Muscle layer of duodenum (tissue), 2 donors: ENCODE measurements around the gene AFF4.

Experiments used
- H3K27ac ChIP-seq: one replicate; pipeline ENCODE4 v1.7.0; 2013; ENCODE audit warnings: mild to moderate bottlenecking, low read length
- H3K27me3 ChIP-seq: one replicate; pipeline ENCODE4 v1.7.0; 2013; ENCODE audit warnings: low read depth, mild to moderate bottlenecking, control low read depth, low read length
- H3K36me3 ChIP-seq, 2 donors: one replicate each; pipeline ENCODE4 v1.7.0; 2013; ENCODE audit warnings: low read length in 2 of 2, control low read depth in 1 of 2, mild to moderate bottlenecking in 1 of 2; ENCODE audit not compliant: insufficient read depth in 2 of 2, control insufficient read depth in 1 of 2
- H3K4me1 ChIP-seq, 2 donors: one replicate each; pipeline ENCODE4 v1.7.0; 2013; ENCODE audit warnings: low read length in 2 of 2, mild to moderate bottlenecking in 2 of 2, control low read depth in 1 of 2, moderate library complexity in 1 of 2; ENCODE audit not compliant: insufficient read depth in 2 of 2, control insufficient read depth in 1 of 2
- H3K4me3 ChIP-seq, 2 donors: one replicate each; pipeline ENCODE4 v1.7.0; 2013; ENCODE audit warnings: low read length in 2 of 2, low read depth in 1 of 2, mild to moderate bottlenecking in 1 of 2
- H3K9me3 ChIP-seq, 2 donors: one replicate each; pipeline ENCODE4 v1.7.0; 2013; ENCODE audit warnings: low read length in 2 of 2, control low read depth in 1 of 2, mild to moderate bottlenecking in 1 of 2; ENCODE audit not compliant: control insufficient read depth in 1 of 2
- donor health status: healthy.

Gene AFF4

GRCh38 chr5:132832612-132833011 lies 130.8 kb downstream of the AFF4 start:
- H3K9me3 ChIP-seq: no peaks in the 10 kb centered on the region
- H3K27ac ChIP-seq: no peak overlapping the region
- no peaks in the 10 kb centered on the region for H3K36me3 ChIP-seq
- H3K27me3 ChIP-seq: no peaks in the 10 kb centered on the region
- H3K4me3 ChIP-seq: no peak overlapping the region
- H3K4me1 ChIP-seq: peaks cover 5 to 15% of the 10 kb centered on the region in 2 donors

GRCh38 chr5:132831095-132831860 lies 132.2 kb downstream of the AFF4 start:
- Histone ChIP-seq H3K27me3 (no peaks in the 10 kb centered on the region), H3K4me1 (peaks cover 5 to 15% of the 10 kb centered on the region in 2 donors), H3K27ac (no peak overlapping the region), H3K36me3 (no peaks in the 10 kb centered on the region), H3K9me3 (no peaks in the 10 kb centered on the region), H3K4me3 (peak overlapping the region; percentile 38 to 78)

GRCh38 chr5:132830436-132831094 lies 132.9 kb downstream of the AFF4 start, which contains the start of gene SHROOM1:
SHROOM1 (minus strand) TSS chr5:132830647; CDS start chr5:132826140, 4,507 bp downstream.
- Histone ChIP-seq H3K27me3 (no peaks in the 10 kb centered on the region), H3K36me3 (no peaks in the 10 kb centered on the region), H3K27ac (no peak within 1 kb of the TSS), H3K4me3 (peak within 1 kb of the TSS; percentile 65 to 78), H3K9me3 (no peaks in the 10 kb centered on the region), H3K4me1 (peaks cover 5 to 15% of the 10 kb centered on the region in 2 donors)

- no peaks in the 10 kb centered on the region for H3K36me3 ChIP-seq
- no peaks in the 10 kb centered on the region for H3K27me3 ChIP-seq
- H3K9me3 ChIP-seq: no peaks in the 10 kb centered on the region
- peaks cover 5 to 15% of the 10 kb centered on the region in 2 donors for H3K4me1 ChIP-seq
- peak overlapping the region; percentile 65 to 78 for H3K4me3 ChIP-seq
- no peak overlapping the region for H3K27ac ChIP-seq
Measured at GRCh38 chr5:132829742-132830435, 133.5 kb downstream of the AFF4 start.

DNA sequence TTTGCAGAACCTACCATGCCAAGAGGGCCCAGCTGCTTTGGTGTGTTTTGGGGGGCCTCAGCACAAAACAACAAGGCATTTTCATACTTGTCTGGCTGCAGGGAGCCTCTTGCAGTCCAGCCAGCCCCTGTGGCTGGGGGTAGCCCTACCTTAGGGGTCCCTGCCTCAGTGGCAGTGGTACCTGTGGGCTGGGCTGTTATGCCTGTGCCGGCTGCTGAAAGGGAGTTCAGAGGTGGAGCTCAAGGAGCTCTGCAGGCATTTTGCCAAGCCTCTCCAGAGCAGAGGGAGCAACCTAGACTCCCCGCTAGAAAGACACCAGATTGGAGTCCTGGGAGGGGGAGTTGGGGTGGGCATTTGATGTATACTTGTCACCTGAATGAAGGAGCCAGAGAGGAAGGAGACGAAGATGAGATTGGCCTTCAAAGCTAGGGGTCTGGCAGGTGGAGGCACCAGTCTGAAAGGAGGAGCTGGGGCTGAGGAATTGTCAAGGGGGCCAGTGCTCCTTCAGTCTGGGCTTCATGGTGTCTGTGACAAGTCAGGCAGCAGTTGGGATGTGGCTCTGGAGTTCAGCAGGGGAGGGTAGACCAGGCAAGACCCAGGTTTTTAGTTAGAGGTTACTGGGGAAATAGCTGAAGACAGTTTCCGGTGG lies 134.5 kb downstream of the AFF4 start:
- no peak overlapping the region for H3K27ac ChIP-seq

DNA sequence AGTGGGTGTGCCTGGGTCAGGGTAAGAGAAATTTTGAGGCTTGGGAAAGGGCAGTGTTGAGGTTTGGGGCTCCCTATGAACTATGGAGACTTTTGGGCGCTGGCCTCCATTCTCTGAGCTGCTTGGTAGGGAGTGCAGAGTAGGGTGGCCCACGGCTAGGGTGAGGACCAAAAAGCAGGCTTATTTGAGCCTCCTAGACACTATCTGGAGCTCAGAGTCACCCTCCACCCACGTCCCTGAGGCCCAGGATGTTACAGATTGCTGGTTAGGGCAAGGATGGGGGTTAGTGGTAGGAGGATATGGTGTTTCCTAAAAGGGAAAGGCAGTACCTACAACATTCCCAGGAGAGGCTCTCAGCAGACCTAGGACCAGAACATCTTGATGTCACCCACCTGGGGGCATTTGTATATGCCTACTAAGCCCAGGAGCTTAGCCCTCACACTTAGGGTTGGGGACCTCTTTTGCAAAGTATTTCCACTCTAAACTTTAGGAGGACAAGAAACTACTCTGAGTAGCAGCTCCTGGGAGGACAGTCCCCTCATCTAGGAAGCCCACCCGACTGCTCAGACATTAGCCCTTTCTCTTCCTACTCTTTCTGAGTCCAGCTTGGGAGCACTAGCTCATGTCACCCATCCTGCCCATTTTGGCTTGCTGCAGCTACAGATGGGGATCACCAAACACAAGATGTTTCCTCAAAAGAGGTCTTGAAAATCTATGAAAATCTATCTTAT lies 135.3 kb downstream of the AFF4 start:
- Histone ChIP-seq H3K4me1 (peaks cover 5 to 20% of the 10 kb centered on the region in 2 donors), H3K4me3 (no peak overlapping the region), H3K9me3 (no peaks in the 10 kb centered on the region), H3K27ac (no peak overlapping the region), H3K27me3 (no peaks in the 10 kb centered on the region), H3K36me3 (no peaks in the 10 kb centered on the region)

More for the DNA sequence above, 134.5 kb downstream of the AFF4 start:
- H3K4me3 ChIP-seq: peak overlapping the region; percentile 65 to 78
- no peaks in the 10 kb centered on the region for H3K27me3 ChIP-seq
- peaks cover 5 to 15% of the 10 kb centered on the region in 2 donors for H3K4me1 ChIP-seq
- H3K9me3 ChIP-seq: no peaks in the 10 kb centered on the region
- no peaks in the 10 kb centered on the region for H3K36me3 ChIP-seq

DNA sequence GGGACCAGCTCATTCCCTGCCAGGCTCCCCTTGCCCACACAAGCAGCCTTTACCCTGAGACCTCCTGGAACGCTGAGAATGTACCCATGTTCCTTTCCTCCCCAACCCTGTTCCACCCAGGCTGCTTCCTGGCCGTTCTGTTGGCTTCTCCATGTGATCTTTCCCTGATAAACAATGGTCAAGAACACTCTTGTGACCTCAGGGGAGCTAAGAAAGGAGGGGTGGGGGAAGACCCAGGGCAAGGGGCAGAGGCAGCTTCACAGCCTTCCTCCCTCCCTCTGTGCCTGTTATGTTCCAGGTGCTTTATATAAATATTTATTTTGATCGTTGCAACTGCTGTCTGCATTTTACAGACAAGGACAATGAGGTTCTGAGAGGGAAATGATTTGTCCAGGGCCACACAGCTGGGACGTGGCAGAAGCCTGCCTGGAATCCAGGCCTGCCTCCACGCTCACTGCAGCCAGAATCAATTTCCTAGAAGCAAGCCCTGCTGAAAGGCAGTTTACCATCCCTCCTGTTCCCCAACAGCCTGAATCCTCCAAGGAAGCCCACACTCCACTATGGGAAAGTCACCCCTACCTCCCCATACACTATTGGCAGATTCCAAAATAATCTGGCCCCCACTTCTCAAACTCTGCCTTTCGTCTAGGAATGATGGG lies 136.9 kb downstream of the AFF4 start:
- Histone ChIP-seq H3K27ac (no peak overlapping the region), H3K4me1 (peaks cover 5 to 27% of the 10 kb centered on the region in 2 donors), H3K27me3 (no peaks in the 10 kb centered on the region)

GRCh38 chr5:132825834-132826391 lies 137.5 kb downstream of the AFF4 start:
- no peaks in the 10 kb centered on the region for H3K9me3 ChIP-seq
- H3K4me3 ChIP-seq: no peak overlapping the region
- no peaks in the 10 kb centered on the region for H3K36me3 ChIP-seq
- no peaks in the 10 kb centered on the region for H3K27me3 ChIP-seq
- peaks cover 5 to 25% of the 10 kb centered on the region in 2 donors for H3K4me1 ChIP-seq
- H3K27ac ChIP-seq: no peak overlapping the region

More for the DNA sequence above, 136.9 kb downstream of the AFF4 start:
- H3K4me3 ChIP-seq: no peak overlapping the region
- no peaks in the 10 kb centered on the region for H3K9me3 ChIP-seq
- no peaks in the 10 kb centered on the region for H3K36me3 ChIP-seq
